ENCODE results near the gene POLK.

DNA sequence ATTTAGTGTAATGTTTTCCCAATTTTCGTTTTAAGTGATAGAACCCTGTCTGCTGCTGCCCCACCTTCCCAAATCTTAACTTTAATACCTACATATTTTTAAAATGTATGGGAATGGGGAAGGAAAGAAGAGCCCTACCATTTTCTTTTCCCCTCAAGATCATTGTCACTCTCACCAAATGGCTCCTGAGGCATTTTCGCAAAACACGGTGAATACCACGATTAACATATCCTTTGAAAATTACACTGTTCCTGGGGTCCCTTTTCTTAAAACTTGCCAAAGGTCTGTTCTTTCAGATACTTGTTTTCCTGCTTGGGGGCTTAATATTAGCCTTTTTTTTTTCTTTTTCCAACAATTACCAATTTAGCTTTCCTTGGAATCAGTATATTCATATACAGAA lies 36.3 kb upstream of the POLK start:
- TF ChIP-seq, protein P1, sequence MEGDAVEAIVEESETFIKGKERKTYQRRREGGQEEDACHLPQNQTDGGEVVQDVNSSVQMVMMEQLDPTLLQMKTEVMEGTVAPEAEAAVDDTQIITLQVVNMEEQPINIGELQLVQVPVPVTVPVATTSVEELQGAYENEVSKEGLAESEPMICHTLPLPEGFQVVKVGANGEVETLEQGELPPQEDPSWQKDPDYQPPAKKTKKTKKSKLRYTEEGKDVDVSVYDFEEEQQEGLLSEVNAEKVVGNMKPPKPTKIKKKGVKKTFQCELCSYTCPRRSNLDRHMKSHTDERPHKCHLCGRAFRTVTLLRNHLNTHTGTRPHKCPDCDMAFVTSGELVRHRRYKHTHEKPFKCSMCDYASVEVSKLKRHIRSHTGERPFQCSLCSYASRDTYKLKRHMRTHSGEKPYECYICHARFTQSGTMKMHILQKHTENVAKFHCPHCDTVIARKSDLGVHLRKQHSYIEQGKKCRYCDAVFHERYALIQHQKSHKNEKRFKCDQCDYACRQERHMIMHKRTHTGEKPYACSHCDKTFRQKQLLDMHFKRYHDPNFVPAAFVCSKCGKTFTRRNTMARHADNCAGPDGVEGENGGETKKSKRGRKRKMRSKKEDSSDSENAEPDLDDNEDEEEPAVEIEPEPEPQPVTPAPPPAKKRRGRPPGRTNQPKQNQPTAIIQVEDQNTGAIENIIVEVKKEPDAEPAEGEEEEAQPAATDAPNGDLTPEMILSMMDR (conservative IDR thresholded peaks at IDR 0.05), result no peak
- no peak for TF ChIP-seq EZH2 (IDR thresholded peaks at IDR 0.05; ENCODE audit: low read depth)
